Stomach (tissue), 9 donors: ENCODE results near the gene NKAIN4. TPM values are rescaled to one million over a fixed set of nuclear protein-coding genes. Genes with fewer than 3 reads are reported as not detected.
"Not testable (repeated sequence)": the region's sequence is repeated elsewhere in the genome, so short reads cannot be mapped to it uniquely, and the experiment has no call there.

Experiments
- DNase-seq, 2 donors: peaks; one replicate each; pipeline versions ENCODE4 v3.0.0 to v3.0.0-alpha.2; 2013 to 2019
- H3K27ac ChIP-seq, 5 donors: fragments of 200-600 bp in 4 of 5; sonication (generic) in 4 of 5; one replicate each; pipeline ENCODE4 v1.5.1; 2013 to 2019; ENCODE audit warnings: mild to moderate bottlenecking in 1 of 5, moderate library complexity in 1 of 5
- H3K27me3 ChIP-seq, 3 donors: fragments of 200-600 bp; sonication (generic); one replicate each; pipeline ENCODE4 v1.5.1; 2017 to 2019; ENCODE audit warnings: mixed run types in 1 of 3
- H3K36me3 ChIP-seq, 4 donors: fragments of 200-600 bp; sonication (generic); 1 replicate in 3 of 4; 2 replicates in 1 of 4; pipeline ENCODE4 v1.5.1; 2016 to 2019
- H3K4me1 ChIP-seq, 4 donors: fragments of 200-600 bp; sonication (generic); one replicate each; pipeline ENCODE4 v1.5.1; 2016 to 2019
- H3K4me3 ChIP-seq, 4 donors: fragments of 200-600 bp; sonication (generic) in 3 of 4; one replicate each; pipeline ENCODE4 v1.5.1; 2016 to 2019; ENCODE audit warnings: mild to moderate bottlenecking in 1 of 4
- H3K9me3 ChIP-seq, 4 donors: fragments of 200-600 bp; sonication (generic); one replicate each; pipeline ENCODE4 v1.5.1; 2016 to 2019
- CTCF ChIP-seq, 7 experiments: fragments of 450-650 bp in 4 of 7; fragments of 200-600 bp in 3 of 7; sonication (generic) in 3 of 7; IDR thresholded peaks; one replicate each; pipeline ENCODE4 v1.5.1; 2016 to 2019; ENCODE audit warnings: antibody characterized with exemption in 7 of 7, control low read depth in 2 of 7, mild to moderate bottlenecking in 1 of 7
- EP300 ChIP-seq: sonication (generic); formaldehyde crosslinking; IDR thresholded peaks from one replicate; pipeline ENCODE4 v1.6.1; 2017; ENCODE audit warnings: antibody characterized with exemption
- POLR2A ChIP-seq, 4 donors: fragments of 450-650 bp; IDR thresholded peaks; one replicate each; pipeline ENCODE4 v1.6.1; 2016; ENCODE audit warnings: antibody characterized with exemption in 4 of 4, control low read depth in 2 of 4, mild to moderate bottlenecking in 1 of 4, moderate library complexity in 1 of 4
- POLR2AphosphoS5 ChIP-seq, 3 donors: sonication (generic); formaldehyde crosslinking; IDR thresholded peaks; one replicate each; pipeline ENCODE4 v1.6.1; 2016; ENCODE audit warnings: antibody characterized with exemption in 3 of 3
- WGBS, 5 donors: extraction: QIAGEN DNeasy Blood & Tissue Kit in 3 of 5; methylation state at CpG; one replicate each; pipeline versions ENCODE4 v1.1.5 to v1.1.7; 2013 to 2018; 5-methylcytosine and 5-hydroxymethylcytosine counted together
- intact Hi-C: fragments of 100-400 bp; cut with DNase I; formaldehyde crosslinking; loops from one replicate; pipeline ENCODE4 v1.15.1; 2023; ENCODE audit warnings: low total_unique reads
- polyA plus RNA-seq, 3 donors: library from polyadenylated mRNA; stranded (reverse); fragments of 200-250 nt; gene quantifications; one replicate each; pipeline ENCODE4 v1.2.3, GENCODE V29; 2013
- total RNA-seq, 5 donors: library from RNA; depleted of rRNA; stranded (reverse); fragments of >200 nt; gene quantifications; one replicate each; pipeline versions ENCODE4 v1.1.0 to v1.2.3, GENCODE V29; 2014 to 2016
- donor health status: healthy with polysubstance abuse.
- donor health status: Bipolar disorder and iron deficiency.
- donor health status: healthy.

The NKAIN4 gene
- total and polyA plus RNA-seq, 8 donors, result 0.28 to 4.4 (median 1.2) TPM; not detected in 5

- no peaks in the 10 kb centered on the region for H3K9me3 ChIP-seq
- WGBS, 5 donors, result 59 to 73% (median 63%) methylated on average over 8 of the region's 8 CpGs
- H3K36me3 ChIP-seq, result no peaks in the 10 kb centered on the region
- H3K4me3 ChIP-seq, result no peak overlapping the region
- H3K4me1 ChIP-seq, result peaks cover 12 to 22% (median 19%) of the 10 kb centered on the region in 4 donors
- H3K27me3 ChIP-seq, result peaks cover 23 to 98% (median 83%) of the 10 kb centered on the region in 3 donors
- TF ChIP-seq POLR2A (IDR thresholded peaks at IDR 0.05) (no peak), POLR2AphosphoS5 (IDR thresholded peaks at IDR 0.05) (no peak), CTCF (IDR thresholded peaks at IDR 0.05) (no peak), EP300 (no peak)
- no peak overlapping the region for H3K27ac ChIP-seq
- intact Hi-C loops, result no loop called here
- DNase-seq, result no peak
Observed at GRCh38 chr20:63252284-63252711, 2.0 kb downstream of the NKAIN4 start.

- H3K4me3 ChIP-seq, H3K27ac ChIP-seq, intact Hi-C loops, DNase-seq, H3K9me3 ChIP-seq, H3K36me3 ChIP-seq: not testable (repeated sequence)
- Histone ChIP-seq H3K27me3 (peaks cover 23 to 100% (median 82%) of the 10 kb centered on the region in 3 donors), H3K4me1 (peaks cover 12 to 28% (median 19%) of the 10 kb centered on the region in 4 donors)
- WGBS, 5 donors, result 20 to 46% (median 38%) methylated on average over 12 to 14 of the region's 14 CpGs
Observed at GRCh38 chr20:63251350-63251749, 2.9 kb downstream of the NKAIN4 start.

GRCh38 chr20:63249891-63250290 lies 4.4 kb downstream of the NKAIN4 start:
- DNase-seq, result no peak
- Histone ChIP-seq H3K4me1 (peaks cover 12 to 28% (median 19%) of the 10 kb centered on the region in 4 donors), H3K4me3 (no peak overlapping the region), H3K9me3 (no peaks in the 10 kb centered on the region), H3K27me3 (peaks cover 18 to 100% (median 68%) of the 10 kb centered on the region in 3 donors), H3K27ac (no peak overlapping the region), H3K36me3 (no peaks in the 10 kb centered on the region)
- 83 to 88% (median 86%) methylated on average over 11 to 15 of the region's 15 CpGs for WGBS, 5 donors
- intact Hi-C loops, result no loop called here
- TF ChIP-seq POLR2AphosphoS5 (IDR thresholded peaks at IDR 0.05) (no peak), EP300 (no peak), POLR2A (IDR thresholded peaks at IDR 0.05) (no peak), CTCF (IDR thresholded peaks at IDR 0.05) (no peak)

- intact Hi-C loops, result no loop called here
- no peaks in the 10 kb centered on the region for H3K9me3 ChIP-seq
- 64 to 75% (median 69%) methylated on average over 17 to 25 of the region's 25 CpGs for WGBS, 5 donors
- peaks cover 6 to 19% (median 11%) of the 10 kb centered on the region in 4 donors for H3K4me1 ChIP-seq
- no peaks in the 10 kb centered on the region for H3K36me3 ChIP-seq
- H3K27me3 ChIP-seq, result peaks cover 9 to 100% (median 59%) of the 10 kb centered on the region in 3 donors
- TF ChIP-seq CTCF (IDR thresholded peaks at IDR 0.05) (no peak), POLR2AphosphoS5 (IDR thresholded peaks at IDR 0.05) (no peak), EP300 (no peak), POLR2A (IDR thresholded peaks at IDR 0.05) (no peak)
- no peak overlapping the region for H3K27ac ChIP-seq
- no peak overlapping the region for H3K4me3 ChIP-seq
- DNase-seq, result no peak
Observed at GRCh38 chr20:63248835-63249591, 5.2 kb downstream of the NKAIN4 start.
